Measurements from ENCODE around the gene ZFHX2.
"Not testable (repeated sequence)": the region's sequence is repeated elsewhere in the genome, so short reads cannot be mapped to it uniquely, and the experiment has no call there.

ZFHX2 gene

GRCh38 chr14:23551266-23552028 lies at the start of gene ZFHX2:
Gene ZFHX2, minus strand, starts transcription at chr14:23551765. Its CDS starts 16,440 bp downstream, at chr14:23535325.
- peak; percentile 38 to 39 for DNase-seq (ENCODE audit: low read depth in 2 of 2)

GRCh38 chr14:23600806-23601205 lies 49.2 kb upstream of the ZFHX2 start:
- no peak for DNase-seq (ENCODE audit: low read depth in 2 of 2)

- DNase-seq (ENCODE audit: low read depth in 2 of 2), result no peak
These were observed 48.8 kb upstream of the ZFHX2 start for GRCh38 chr14:23600322-23600707.

- DNase-seq (ENCODE audit: low read depth in 2 of 2), result not testable (repeated sequence)
These were observed 42.6 kb upstream of the ZFHX2 start for GRCh38 chr14:23594191-23594590.

GRCh38 chr14:23590198-23590597 lies 38.6 kb upstream of the ZFHX2 start:
- DNase-seq (ENCODE audit: low read depth in 2 of 2), result no peak

GRCh38 chr14:23589606-23590005 lies 38.0 kb upstream of the ZFHX2 start:
- DNase-seq (ENCODE audit: low read depth in 2 of 2), result no peak

GRCh38 chr14:23588884-23589598 lies 37.5 kb upstream of the ZFHX2 start:
- peak; percentile 54 to 67 for DNase-seq (ENCODE audit: low read depth in 2 of 2)

- DNase-seq (ENCODE audit: low read depth in 2 of 2), result not testable (repeated sequence)
These were observed 33.1 kb upstream of the ZFHX2 start for GRCh38 chr14:23584527-23585203.

GRCh38 chr14:23583761-23584526 lies 32.4 kb upstream of the ZFHX2 start:
- not testable (repeated sequence) for DNase-seq (ENCODE audit: low read depth in 2 of 2)

- DNase-seq (ENCODE audit: low read depth in 2 of 2), result no peak
These were observed 31.6 kb upstream of the ZFHX2 start for GRCh38 chr14:23582906-23583760.

- no peak for DNase-seq (ENCODE audit: low read depth in 2 of 2)
These were observed 29.4 kb upstream of the ZFHX2 start for GRCh38 chr14:23580948-23581281.

- DNase-seq (ENCODE audit: low read depth in 2 of 2), result no peak
These were observed 28.8 kb upstream of the ZFHX2 start for GRCh38 chr14:23580152-23580926.

GRCh38 chr14:23579739-23580138 lies 28.2 kb upstream of the ZFHX2 start:
- no peak for DNase-seq (ENCODE audit: low read depth in 2 of 2)

- no peak for DNase-seq (ENCODE audit: low read depth in 2 of 2)
These were observed 27.7 kb upstream of the ZFHX2 start for GRCh38 chr14:23579311-23579630.

- DNase-seq (ENCODE audit: low read depth in 2 of 2), result no peak
These were observed 27.2 kb upstream of the ZFHX2 start, which contains the start of gene JPH4 for GRCh38 chr14:23578560-23579310. Gene JPH4, minus strand, starts transcription at chr14:23578790. Its CDS starts 1,337 bp downstream, at chr14:23577453.

GRCh38 chr14:23577710-23578392 lies 26.3 kb upstream of the ZFHX2 start:
- DNase-seq (ENCODE audit: low read depth in 2 of 2), result no peak

GRCh38 chr14:23577004-23577681 lies 25.6 kb upstream of the ZFHX2 start:
- DNase-seq (ENCODE audit: low read depth in 2 of 2), result no peak

GRCh38 chr14:23573384-23574015 lies 21.9 kb upstream of the ZFHX2 start:
- DNase-seq (ENCODE audit: low read depth in 2 of 2), result no peak
